ENCODE results near the gene NOVA2. TPM values are rescaled to one million over a fixed set of nuclear protein-coding genes. Genes with fewer than 3 reads are reported as not detected.

Gene NOVA2
- total and polyA plus RNA-seq, 2 donors from 2014 or later: 0.95 to 8.5 TPM

DNA sequence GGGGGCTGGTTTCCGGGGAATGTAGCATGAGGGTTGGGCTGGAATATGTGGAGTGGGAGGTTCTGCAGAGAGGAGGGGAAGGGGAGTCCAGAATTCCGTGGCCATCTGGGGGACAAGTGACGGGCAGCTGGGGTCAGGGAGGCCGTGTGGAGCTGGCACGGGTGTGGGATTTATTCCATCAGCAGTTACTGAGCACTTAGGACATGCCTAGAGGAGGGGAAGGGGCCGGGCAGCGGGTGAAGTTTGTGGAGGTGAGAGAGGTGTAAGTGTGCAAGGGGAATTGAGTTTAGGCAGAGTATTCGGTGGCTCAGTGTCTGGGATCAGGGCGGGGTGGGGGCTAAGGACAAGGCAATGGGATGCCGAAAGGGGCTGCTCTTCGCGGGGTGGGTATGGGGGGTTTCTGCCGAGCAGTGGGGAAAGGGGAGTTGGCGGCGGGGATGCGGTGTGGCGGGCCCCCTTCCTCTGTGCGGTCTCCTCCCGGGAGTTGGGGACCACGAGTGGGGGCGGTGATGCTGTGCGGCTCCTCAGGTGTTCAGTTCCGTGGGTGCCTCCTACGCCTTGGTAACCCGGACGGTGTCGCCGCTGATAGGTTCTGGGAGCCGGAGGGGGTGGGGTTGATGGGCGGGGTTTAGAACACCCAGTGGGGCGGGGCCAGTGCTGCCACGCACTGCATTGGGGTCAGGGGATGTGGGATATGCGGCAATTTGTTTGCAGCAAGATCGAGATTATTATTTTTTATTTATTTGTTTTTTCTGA is 27.0 kb upstream of the NOVA2 start:
- peaks cover 0 to 3% (median 0%) of the 10 kb centered on the region in 3 donors for H3K36me3 ChIP-seq (ENCODE audit: control insufficient read depth in 2 of 3, insufficient read depth in 3 of 3, low read length in 3 of 3)
- H3K4me1 ChIP-seq (ENCODE audit: control insufficient read depth in 2 of 3, insufficient read depth in 2 of 3, low read depth in 1 of 3, low read length in 3 of 3): peaks cover 0 to 8% (median 0%) of the 10 kb centered on the region in 3 donors
- no peak overlapping the region for H3K9ac ChIP-seq (ENCODE audit: low read length in 3 of 3)
- no peaks in the 10 kb centered on the region for H3K27me3 ChIP-seq (ENCODE audit: control insufficient read depth, insufficient read depth, low read length)
- FAIRE-seq: no peak
- no peaks in the 10 kb centered on the region for H3K9me3 ChIP-seq (ENCODE audit: control insufficient read depth in 2 of 3, insufficient read depth in 1 of 3, low read length in 3 of 3)
- peak in 4 of 5 donors; percentile 27 to 80 (median 65) for DNase-seq
- intact Hi-C loops (cut with DNase I): no loop called here
- no peak overlapping the region for H3K4me3 ChIP-seq (ENCODE audit: low read length in 3 of 3)
- TF ChIP-seq, protein P1, sequence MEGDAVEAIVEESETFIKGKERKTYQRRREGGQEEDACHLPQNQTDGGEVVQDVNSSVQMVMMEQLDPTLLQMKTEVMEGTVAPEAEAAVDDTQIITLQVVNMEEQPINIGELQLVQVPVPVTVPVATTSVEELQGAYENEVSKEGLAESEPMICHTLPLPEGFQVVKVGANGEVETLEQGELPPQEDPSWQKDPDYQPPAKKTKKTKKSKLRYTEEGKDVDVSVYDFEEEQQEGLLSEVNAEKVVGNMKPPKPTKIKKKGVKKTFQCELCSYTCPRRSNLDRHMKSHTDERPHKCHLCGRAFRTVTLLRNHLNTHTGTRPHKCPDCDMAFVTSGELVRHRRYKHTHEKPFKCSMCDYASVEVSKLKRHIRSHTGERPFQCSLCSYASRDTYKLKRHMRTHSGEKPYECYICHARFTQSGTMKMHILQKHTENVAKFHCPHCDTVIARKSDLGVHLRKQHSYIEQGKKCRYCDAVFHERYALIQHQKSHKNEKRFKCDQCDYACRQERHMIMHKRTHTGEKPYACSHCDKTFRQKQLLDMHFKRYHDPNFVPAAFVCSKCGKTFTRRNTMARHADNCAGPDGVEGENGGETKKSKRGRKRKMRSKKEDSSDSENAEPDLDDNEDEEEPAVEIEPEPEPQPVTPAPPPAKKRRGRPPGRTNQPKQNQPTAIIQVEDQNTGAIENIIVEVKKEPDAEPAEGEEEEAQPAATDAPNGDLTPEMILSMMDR (IDR thresholded peaks at IDR 0.05; ENCODE audit: borderline replicate concordance, extremely low read depth, insufficient read depth): no peak
- no peak overlapping the region for H3K27ac ChIP-seq (ENCODE audit: low read depth in 2 of 2, low read length in 2 of 2)

DNA sequence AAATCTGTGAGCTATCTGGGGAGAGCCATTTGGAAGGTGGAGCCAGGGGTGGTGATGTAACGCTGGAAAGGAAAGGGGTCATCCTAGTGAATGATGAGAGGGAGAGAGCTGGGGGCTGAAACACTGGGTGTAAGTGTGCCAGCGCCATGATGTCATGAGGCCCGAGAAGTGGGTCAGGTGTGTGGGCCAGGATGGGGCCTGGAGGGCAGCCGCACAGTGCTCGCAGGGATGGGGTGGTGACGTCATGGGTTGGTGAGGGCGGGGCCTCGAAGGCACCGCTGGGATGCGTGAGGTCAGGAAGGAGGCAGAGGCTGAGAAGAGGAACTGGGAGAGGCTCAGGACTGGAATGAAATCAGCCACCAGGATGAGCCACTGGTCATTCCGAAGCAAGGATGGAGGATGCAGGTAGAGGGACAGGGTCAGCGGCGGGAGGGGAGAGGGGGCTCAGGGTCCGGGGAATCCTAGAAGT is 26.0 kb upstream of the NOVA2 start:
- DNase-seq: peak in 1 of 5 donors; percentile 65
- H3K4me3 ChIP-seq (ENCODE audit: low read length in 3 of 3): no peak overlapping the region
- H3K36me3 ChIP-seq (ENCODE audit: control insufficient read depth in 2 of 3, insufficient read depth in 3 of 3, low read length in 3 of 3): peaks cover 0 to 3% (median 0%) of the 10 kb centered on the region in 3 donors
- TF ChIP-seq, protein P1 (IDR thresholded peaks at IDR 0.05; ENCODE audit: borderline replicate concordance, extremely low read depth, insufficient read depth): no peak
- no peaks in the 10 kb centered on the region for H3K27me3 ChIP-seq (ENCODE audit: control insufficient read depth, insufficient read depth, low read length)
- intact Hi-C loops (cut with DNase I): no loop called here
- H3K4me1 ChIP-seq (ENCODE audit: control insufficient read depth in 2 of 3, insufficient read depth in 2 of 3, low read depth in 1 of 3, low read length in 3 of 3): peaks cover 0 to 10% (median 0%) of the 10 kb centered on the region in 3 donors
- FAIRE-seq: no peak
- H3K9me3 ChIP-seq (ENCODE audit: control insufficient read depth in 2 of 3, insufficient read depth in 1 of 3, low read length in 3 of 3): no peaks in the 10 kb centered on the region
- no peak overlapping the region for H3K27ac ChIP-seq (ENCODE audit: low read depth in 2 of 2, low read length in 2 of 2)
- no peak overlapping the region for H3K9ac ChIP-seq (ENCODE audit: low read length in 3 of 3)

DNA sequence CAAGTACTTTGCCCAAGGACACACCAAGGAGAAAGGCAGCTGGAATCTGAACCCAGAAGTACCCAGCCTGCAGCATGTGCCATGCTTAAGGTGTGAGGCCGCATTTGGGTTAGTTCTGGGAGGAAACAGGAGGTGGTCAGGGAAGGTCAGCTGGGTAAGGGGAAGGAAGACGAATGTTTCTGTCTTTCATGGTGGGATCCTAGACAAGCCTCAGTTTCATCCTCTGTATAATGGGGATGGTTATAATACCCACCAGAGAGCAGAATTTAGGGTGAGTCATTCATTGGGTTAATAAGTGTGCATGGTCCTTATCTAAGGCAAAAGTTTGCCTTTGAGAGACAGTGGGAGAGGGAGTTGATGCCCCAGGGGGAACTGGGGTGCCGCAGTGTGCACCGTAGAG is 25.2 kb upstream of the NOVA2 start:
- intact Hi-C loops (cut with DNase I): no loop called here
- H3K27me3 ChIP-seq (ENCODE audit: control insufficient read depth, insufficient read depth, low read length): no peaks in the 10 kb centered on the region
- no peak overlapping the region for H3K4me3 ChIP-seq (ENCODE audit: low read length in 3 of 3)
- H3K27ac ChIP-seq (ENCODE audit: low read depth in 2 of 2, low read length in 2 of 2): no peak overlapping the region
- DNase-seq (no peak), FAIRE-seq (no peak)
- peaks cover 0 to 3% (median 0%) of the 10 kb centered on the region in 3 donors for H3K36me3 ChIP-seq (ENCODE audit: control insufficient read depth in 2 of 3, insufficient read depth in 3 of 3, low read length in 3 of 3)
- H3K4me1 ChIP-seq (ENCODE audit: control insufficient read depth in 2 of 3, insufficient read depth in 2 of 3, low read depth in 1 of 3, low read length in 3 of 3): peaks cover 0 to 10% (median 0%) of the 10 kb centered on the region in 3 donors
- TF ChIP-seq, protein P1 (IDR thresholded peaks at IDR 0.05; ENCODE audit: borderline replicate concordance, extremely low read depth, insufficient read depth): no peak
- no peak overlapping the region for H3K9ac ChIP-seq (ENCODE audit: low read length in 3 of 3)
- H3K9me3 ChIP-seq (ENCODE audit: control insufficient read depth in 2 of 3, insufficient read depth in 1 of 3, low read length in 3 of 3): no peaks in the 10 kb centered on the region
